Sigmoid colon (tissue), 4 donors: ENCODE results near the gene SLC9A5.

Experiments
- POLR2A ChIP-seq, 2 donors: fragments of 450-650 bp; IDR thresholded peaks; one replicate each; pipeline ENCODE4 v1.6.1; 2016; ENCODE audit warnings: antibody characterized with exemption in 2 of 2, mild to moderate bottlenecking in 2 of 2, moderate library complexity in 2 of 2
- POLR2AphosphoS5 ChIP-seq, 4 donors: sonication (generic); formaldehyde crosslinking; IDR thresholded peaks; one replicate each; pipeline ENCODE4 v1.6.1; 2017; ENCODE audit warnings: antibody characterized with exemption in 4 of 4
- TF ChIP-seq, protein P1 (sequence below), 4 experiments: fragments of 450-650 bp in 3 of 4; fragments of 200-600 bp in 1 of 4; IDR thresholded peaks; one replicate each; pipeline ENCODE4 v1.5.1; 2016 to 2019; ENCODE audit warnings: antibody characterized with exemption in 4 of 4, mild to moderate bottlenecking in 3 of 4, moderate library complexity in 2 of 4

DNA sequence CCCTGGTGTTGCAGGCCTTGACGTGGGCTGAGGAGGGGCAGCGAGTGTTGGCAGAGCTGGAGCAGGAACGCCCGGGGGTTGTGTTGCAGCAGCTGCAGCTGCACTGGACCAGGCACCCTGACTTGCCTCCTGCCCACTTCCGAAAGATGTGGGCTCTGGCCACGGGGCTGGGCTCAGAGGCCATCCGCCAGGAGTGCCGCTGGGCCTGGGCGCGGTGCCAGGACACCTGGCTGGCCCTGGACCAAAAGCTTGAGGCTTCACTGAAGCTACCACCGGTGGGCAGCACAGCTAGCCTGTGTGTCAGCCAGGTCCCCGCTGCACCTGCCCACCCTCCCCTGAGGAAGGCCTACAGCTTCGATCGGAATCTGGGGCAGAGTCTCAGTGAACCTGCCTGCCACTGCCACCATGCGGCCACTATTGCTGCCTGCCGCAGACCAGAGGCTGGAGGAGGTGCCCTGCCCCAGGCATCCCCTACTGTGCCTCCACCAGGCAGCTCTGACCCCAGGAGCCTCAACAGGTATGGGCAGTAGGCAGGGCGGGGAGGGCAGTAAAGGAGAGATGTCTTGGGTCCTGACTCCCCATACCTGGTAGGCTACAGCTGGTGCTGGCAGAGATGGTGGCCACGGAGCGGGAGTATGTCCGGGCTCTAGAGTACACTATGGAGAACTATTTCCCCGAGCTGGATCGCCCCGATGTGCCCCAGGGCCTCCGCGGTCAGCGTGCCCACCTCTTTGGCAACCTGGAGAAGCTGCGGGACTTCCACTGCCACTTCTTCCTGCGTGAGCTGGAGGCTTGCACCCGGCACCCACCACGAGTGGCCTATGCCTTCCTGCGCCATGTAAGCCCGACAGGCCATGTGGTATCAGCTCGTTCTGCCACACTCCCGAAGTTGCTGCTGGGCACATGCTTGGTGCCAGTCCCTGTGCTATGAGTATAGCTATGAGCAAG, 36.2 kb downstream of the SLC9A5 start:
- TF ChIP-seq, protein P1, sequence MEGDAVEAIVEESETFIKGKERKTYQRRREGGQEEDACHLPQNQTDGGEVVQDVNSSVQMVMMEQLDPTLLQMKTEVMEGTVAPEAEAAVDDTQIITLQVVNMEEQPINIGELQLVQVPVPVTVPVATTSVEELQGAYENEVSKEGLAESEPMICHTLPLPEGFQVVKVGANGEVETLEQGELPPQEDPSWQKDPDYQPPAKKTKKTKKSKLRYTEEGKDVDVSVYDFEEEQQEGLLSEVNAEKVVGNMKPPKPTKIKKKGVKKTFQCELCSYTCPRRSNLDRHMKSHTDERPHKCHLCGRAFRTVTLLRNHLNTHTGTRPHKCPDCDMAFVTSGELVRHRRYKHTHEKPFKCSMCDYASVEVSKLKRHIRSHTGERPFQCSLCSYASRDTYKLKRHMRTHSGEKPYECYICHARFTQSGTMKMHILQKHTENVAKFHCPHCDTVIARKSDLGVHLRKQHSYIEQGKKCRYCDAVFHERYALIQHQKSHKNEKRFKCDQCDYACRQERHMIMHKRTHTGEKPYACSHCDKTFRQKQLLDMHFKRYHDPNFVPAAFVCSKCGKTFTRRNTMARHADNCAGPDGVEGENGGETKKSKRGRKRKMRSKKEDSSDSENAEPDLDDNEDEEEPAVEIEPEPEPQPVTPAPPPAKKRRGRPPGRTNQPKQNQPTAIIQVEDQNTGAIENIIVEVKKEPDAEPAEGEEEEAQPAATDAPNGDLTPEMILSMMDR (IDR thresholded peaks at IDR 0.05): no peak
- no peak for TF ChIP-seq POLR2A (IDR thresholded peaks at IDR 0.05)
- TF ChIP-seq POLR2AphosphoS5 (IDR thresholded peaks at IDR 0.05): no peak
